HG03097 (cell line): ENCODE measurements around the gene RNASEH1.
"Not testable (repeated sequence)": the region's sequence is repeated elsewhere in the genome, so short reads cannot be mapped to it uniquely, and the experiment has no call there.

Experiments used
- ATAC-seq: cut with Tn5 transposase; IDR thresholded peaks from one replicate; pipeline ENCODE4 v1.9.1; 2021; ENCODE audit not compliant: unreplicated experiment, low FRiP score

The RNASEH1 gene

DNA sequence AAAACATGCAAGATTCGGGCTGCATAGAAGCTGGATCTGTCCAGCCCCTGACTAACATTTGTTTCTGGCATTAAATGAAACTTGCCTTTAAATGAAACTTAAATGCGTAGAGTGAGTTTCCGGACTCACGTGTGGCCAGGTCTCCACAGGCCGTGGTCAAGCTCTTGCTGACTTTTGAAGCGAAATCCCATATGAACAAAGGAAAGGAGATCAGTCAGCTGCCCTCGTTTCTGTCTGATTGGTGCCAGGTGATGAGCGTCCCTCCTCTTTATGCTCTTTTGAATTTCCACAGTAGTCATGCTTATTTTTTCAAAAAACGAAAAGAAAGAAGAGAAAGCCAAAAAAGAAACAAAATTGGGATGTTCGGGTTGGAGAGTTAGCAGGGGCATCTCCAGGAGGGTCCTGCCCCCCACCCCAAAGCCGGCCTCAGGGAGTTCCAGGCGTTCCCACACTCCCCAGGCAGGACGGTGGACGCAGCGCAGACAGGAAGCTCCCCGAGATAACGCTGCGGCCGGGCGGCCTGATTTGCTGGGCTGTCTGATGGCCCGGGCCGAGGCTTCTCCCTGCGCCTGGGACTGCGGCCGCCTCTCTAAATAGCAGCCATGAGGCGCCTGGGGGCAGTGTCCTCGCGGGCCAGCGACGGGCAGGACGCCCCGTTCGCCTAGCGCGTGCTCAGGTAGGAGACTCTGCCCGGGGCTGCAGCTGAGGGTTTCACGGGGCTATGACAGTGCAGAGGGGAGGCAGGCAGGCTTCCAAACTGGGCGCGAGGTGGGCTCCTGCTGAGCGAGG lies 36.6 kb upstream of the RNASEH1 start, which contains the start of gene COLEC11:
Gene COLEC11 (plus strand): TSS at position 620 of the 789 bp plus-strand sequence. CDS start 9,229 bp downstream, outside the sequence.
- no peak for ATAC-seq

DNA sequence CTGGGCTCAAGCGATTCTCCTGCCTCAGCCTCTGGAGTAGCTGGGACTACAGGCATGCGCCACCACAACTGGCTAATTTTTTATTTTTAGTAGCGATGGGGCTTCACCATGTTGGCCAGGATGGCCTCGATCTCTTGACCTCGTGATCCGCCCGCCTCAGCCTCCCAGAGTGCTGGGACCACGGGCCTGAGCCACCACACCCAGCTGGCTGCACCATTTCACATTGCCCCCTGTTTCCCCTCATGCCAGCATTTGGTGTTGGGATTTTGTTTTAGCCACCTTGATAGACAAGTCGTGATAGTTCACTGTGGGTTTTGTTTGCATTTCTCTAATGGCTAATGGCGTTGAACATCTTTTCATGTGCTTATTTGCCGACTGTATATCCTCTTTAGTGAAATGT lies 31.0 kb upstream of the RNASEH1 start:
- no peak for ATAC-seq

DNA sequence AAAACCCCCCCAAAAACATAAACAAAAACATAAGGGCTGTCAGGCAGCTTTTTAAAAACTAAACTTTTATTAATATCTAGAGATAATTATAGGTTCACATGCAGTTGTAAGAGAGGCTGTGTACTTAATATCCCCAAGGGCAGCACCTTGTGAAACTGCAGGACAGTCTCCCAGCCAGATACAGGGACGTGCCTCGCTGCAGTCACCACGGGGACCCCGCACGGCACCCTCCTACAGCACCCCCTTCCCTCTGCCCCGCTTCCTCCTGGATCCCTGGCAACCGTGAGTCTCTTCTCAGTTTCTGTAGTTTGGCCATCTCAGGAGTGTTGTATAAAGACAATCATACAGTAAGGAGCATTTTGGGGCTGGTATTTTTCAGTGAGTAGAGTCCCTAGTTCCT lies 30.0 kb upstream of the RNASEH1 start:
- ATAC-seq = no peak

DNA sequence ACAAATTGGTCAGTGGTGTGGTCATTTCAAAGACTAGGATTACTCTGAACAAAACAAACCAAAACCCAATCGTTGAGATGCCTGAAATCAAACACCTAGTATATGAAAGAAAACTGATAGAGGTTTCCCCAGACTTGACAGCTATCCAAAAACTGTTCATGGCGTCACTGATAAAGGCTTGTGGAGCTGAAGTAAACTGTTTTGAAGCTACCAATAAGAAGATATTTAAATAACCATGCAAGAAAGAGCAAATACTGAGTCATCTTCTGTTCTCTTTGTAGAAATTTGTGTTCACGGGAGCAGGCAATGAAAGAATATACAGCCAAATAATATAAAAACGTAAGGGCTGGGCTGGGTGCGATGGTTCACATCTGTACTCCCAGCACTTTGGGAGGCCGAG lies 29.3 kb upstream of the RNASEH1 start:
- no peak for ATAC-seq

DNA sequence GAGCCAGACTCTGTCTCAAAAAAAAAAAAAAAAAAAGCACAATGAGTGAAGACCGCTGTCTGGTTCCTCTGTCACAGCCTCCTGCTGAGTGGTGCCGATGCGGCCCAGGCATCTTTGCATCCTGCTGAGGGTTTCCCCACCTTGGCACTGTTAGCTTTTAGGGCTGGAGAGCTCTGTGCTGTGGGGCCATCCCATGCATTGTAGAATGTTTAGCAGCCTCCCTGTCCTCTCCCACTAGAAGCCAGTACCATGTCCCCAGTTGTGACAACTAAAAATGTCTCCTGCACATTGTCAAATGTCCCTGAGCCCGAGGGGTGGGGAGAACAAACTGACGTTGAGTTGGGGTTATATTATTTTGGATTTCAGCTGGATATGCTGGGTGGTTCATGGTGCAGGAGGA lies 28.9 kb upstream of the RNASEH1 start:
- ATAC-seq = no peak

DNA sequence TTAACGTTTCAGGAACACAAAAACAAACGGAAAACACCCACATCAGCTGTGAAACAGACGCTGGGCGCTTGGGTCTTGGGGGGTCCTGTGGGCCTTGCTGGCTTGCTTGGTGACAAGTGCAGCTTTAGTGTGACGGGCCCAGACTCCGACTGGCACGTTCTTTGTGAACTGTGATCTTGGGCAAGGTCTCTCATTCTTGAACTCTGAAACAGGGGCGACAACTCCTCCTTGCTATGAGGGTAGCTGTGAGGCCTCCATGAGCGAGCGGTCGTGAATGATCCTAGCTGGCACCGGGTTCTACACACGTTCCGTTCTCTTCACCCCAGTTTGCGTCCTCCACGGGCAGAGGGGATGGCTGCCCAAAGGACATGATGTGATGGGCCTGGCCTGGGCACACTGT lies 28.1 kb upstream of the RNASEH1 start:
- no peak for ATAC-seq

DNA sequence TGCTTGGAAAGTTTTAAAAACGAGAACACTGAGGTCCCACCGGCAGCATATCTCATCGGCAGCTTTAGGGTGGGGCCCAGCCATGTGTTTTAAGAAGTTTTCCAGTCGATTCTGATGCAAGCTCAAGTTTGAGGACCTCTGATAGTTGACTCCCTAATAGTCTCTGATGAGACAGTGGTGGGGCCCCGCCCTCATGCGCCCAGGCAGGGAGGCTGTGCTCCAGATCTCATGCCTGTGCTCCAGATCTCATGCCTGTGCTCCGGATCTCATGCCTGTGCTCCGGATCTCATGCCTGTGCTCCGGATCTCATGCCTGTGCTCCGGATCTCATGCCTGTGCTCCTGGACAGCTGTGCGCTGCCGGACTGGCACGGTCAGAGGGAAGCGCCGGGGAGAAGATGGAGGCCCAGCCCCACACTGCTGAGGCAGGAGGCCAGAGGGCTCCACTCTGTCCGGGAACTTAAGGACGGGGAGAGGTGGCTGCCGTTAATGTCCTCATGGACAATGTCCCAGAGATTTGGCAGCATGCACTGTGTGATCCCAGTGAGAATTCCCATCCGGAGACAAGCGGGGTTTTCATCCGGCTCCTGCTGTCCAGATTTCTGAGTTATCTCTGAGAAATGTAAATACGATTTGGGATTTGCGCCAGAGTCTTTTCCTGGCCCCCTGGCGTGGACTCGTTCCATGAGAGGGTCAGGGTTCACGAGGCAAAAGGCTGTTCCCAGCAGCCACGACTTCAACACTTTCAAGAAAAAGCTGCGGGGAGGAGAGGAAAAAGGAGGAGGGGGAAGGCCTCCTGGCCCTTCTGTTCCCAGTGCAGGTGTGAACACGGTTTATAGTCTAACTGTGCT lies 27.4 kb upstream of the RNASEH1 start:
- no peak for ATAC-seq

DNA sequence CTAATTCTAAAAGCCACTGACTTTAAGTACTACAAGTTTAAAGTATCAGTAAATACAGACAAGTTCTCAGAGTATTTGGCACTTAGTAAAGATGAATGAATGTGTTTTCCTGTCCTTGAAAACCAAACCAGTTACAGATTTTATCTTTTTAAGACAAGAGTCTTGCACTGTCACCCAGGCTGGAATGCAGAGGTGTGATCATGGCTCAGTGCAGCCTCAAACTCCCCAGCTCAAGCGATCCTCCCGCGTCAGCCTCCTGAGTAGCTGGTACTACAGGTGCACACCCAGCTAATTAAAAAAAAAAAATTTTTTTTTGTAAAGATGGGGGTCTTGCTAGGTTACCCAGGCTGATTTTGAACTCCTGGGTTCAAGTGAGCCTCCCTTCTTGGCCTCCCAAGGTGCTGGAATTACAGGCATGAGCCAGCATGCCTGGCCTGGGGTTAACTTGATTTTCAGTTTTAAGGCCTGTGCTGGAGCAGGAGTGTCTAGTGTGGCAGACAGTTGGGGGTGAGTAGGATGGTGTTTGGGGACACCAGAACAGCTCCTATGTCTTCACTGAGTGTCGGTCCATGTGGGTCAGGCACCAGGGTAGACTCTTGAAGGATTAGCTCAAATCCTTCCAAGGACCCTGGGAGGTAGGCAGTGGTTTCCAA lies 26.6 kb upstream of the RNASEH1 start:
- no peak for ATAC-seq

DNA sequence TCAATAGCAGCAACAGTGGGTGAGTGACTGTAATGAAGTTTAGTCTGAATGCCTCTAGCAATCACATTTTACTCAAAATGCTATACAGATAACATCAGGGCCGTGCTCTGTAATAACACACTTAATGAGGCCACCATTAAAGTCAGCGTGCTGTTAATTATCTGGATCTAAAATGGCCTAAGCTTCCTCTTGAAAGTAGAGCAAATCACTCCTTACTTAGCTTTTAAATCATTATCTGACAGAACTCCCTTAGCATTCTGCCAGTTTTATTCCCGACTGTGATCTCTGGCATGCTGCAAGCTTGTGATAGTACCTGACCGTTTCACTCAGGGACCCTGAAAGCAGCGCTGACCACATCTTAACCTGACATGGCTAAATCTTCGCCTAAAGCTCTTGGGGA lies 25.9 kb upstream of the RNASEH1 start:
- no peak for ATAC-seq

DNA sequence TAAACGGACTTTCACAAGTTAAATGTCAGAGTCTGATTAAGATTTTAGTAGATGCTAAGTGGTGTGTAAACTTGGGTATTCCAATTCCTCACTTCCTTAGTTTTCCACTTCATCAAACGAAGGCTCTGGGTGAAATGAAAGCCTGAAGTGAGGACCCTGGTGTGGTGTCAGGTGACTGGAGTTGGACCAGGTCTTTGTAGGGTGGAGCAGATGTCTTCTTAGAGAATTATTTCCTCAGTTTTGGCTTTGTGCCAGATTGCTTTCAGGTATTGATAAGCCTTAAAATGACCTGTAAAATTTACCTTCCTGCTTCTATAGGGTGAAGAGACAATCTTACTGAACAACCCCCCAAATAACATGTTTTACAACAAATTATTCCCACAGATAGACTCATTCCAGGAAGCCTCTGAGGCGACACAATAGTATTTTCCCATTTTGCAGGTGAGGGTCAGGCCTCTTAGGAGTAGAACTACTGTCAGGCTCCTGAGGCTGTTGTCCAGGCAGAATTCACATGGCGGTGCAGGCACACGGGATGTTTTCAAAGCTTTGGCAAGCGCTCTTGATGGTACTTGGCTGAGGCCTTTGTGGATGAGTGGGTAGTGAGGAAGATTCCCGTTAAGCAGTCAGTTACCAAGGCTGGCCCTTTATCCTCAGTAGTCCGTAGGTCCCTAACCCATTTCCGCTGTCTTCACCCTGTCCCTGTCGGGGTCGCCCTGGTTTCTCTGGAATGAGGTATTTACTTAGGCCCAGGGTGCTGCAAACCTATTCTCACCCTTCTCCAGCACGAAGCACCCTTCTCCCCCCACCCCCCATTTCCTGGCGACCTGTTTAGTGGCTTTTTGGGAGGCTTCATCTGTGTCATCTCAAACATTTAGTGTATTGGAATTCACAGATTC lies 23.5 kb upstream of the RNASEH1 start:
- no peak for ATAC-seq

DNA sequence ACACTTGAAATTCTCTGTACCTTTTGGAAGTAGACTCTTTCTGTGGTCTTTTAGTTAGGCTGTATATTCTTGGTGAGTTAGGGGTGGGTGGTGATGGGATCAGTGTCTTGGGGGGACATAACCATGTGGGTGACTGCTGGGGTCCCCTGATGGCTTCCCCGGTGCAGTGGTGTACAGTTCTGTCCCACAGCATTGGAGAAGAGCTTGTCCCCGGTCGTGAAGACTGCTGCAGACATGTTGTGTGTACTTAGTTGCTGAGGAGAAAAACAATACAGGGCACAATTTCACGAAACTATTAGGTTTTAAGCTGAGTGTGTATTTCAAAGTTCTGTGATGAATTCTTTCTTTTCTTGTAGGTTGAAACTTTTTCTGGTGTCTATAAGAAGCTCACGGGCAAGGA lies 22.3 kb upstream of the RNASEH1 start:
- ATAC-seq = no peak

DNA sequence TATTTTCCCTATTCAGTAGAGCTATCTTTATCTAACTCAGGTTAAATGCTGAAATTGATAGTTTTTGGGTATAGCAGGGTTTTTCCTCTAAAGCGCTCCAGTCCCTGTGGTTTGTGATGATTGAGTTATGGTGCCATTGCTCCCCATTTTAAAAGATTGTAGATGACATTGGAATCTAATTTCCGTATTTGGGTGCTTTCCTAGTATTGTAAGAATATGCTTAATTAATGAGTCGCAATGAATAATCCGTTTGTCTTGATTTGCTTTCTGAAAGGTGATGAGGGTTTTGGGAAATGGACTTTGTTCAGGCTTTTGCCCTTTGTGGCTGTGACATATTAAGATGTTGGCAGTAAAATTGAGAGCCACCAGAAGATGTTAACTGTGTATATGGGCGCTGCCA lies 20.9 kb upstream of the RNASEH1 start:
- no peak for ATAC-seq

DNA sequence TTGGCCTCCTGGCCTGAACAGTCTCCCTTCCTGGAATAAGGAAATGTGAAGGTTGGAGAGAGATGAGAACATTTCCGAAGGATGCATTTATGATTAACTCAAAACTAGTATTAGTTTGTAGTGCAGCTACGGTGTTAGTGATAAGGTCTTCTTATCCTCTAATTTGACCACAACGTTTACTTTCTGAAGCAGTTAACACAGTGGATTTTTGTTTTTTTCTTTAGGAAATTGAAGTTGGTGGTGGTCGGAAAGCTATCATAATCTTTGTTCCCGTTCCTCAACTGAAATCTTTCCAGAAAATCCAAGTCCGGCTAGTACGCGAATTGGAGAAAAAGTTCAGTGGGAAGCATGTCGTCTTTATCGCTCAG lies 18.1 kb upstream of the RNASEH1 start:
- ATAC-seq = not testable (repeated sequence)

DNA sequence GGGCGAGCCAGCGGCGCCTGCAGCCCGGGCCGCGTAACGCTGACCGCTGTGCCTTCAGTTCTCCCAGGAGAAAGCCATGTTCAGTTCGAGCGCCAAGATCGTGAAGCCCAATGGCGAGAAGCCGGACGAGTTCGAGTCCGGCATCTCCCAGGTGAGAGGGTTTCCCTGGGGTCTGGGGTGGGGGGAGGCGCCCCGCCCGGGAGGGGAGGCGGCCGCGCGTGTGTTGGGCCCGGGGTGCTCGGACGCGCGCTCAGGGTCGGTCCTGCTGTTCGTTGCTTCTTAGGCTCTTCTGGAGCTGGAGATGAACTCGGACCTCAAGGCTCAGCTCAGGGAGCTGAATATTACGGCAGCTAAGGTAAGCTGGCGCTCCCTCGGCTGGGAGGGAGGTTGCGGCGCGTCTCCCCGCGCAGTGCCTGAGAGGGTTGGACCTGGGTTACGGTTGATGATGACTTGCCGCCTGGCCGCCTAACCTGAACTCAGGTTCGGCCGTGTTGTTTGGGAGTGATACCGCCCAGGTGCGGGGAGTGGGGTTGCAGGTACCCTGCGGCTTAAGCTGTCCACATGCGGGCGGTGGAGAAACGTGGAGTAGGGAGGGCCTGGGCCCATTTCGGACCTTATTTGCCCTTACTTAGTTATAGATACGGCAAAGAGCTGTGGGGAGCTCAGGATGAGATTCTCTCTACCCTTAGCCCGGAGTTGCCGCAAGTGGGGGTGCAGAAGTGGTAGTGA lies 17.6 kb upstream of the RNASEH1 start:
- peak; percentile 25 for ATAC-seq

DNA sequence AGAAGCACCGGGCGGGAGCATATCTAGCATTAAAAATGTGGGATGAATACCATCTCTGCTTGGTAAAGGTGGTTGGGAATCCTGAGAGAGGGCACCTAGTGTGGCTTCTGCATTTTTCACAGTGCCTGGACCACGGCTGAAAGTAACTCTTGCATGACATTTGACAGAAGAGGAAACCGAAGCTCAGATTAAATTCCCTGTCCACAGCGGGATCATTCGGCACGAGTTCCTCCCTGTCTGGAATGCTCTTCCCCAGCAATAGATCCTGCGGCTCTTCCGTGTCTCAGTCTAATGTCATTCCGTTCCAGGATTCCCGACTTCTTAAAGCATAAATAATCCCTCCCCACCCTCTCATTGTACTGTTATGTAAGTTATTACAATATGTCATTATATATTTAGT lies 16.0 kb upstream of the RNASEH1 start:
- ATAC-seq = no peak

DNA sequence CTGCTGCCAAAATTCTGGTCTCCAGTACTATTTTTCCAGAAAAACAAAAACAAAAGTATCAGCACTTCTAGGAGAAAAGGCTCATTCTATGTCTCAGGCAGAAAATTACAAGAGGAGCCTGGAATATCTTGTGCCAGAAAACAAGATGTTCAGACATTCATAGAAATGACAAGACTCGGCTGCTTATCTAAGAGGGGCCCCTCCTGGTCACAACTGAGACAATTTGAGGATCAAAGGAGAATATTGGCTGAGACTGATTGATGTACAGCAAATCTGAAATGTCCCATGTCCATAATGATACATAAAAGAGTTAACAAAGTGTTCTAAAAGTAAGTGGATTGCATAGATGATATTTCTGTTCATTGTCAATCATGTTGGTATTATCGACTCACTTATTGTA lies 14.5 kb upstream of the RNASEH1 start:
- ATAC-seq = no peak

DNA sequence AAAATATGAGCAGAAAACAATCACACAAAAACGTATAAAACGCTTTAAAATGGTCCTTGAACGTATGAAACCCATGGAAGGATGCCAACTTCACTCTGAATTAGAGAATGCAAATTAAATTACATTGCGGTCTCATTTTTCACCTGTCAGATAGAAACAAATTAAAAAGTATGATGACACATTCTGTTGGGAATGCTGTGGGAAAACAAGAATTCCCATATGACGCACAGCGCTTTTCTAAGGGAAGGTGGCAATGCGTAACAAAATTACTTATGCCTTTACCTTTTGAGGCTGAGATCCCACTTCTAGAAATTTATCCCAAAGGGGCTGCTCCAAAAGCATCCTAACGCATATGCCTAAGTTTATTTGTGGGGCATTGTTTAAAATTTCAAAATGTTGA lies 13.2 kb upstream of the RNASEH1 start:
- no peak for ATAC-seq

DNA sequence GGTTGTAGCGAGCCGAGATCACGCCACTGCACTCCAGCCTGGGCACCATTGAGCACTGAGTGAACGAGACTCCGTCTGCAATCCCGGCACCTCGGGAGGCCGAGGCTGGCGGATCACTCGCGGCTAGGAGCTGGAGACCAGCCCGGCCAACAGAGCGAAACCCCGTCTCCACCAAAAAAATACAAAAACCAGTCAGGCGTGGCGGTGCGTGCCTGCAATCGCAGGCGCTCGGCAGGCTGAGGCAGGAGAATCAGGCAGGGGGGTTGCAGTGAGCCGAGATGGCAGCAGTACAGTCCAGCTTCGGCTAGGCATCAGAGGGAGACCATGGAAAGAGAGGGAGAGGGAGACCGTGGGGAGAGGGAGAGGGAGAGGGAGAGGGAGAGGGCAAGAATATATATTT lies 11.5 kb upstream of the RNASEH1 start:
- ATAC-seq = not testable (repeated sequence)

DNA sequence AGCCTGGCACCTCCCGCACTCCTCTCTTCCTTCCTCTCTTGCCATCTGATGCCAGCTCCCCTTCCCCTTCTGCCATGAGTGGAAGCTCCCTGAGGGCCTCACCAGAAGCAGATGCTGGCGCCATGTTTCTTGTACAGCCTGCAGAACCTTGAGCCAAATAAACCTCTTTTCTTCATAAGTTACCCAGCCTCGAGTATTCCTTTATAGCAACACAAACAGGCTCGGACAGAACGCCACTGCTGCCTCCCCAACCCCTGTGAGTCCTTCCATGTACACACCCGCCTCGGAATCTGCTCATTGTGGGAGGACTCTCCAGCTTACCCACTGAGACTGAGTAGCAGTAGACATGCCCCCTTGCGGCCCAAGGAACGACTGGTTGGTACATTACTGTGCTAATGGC lies 8.7 kb upstream of the RNASEH1 start:
- no peak for ATAC-seq

DNA sequence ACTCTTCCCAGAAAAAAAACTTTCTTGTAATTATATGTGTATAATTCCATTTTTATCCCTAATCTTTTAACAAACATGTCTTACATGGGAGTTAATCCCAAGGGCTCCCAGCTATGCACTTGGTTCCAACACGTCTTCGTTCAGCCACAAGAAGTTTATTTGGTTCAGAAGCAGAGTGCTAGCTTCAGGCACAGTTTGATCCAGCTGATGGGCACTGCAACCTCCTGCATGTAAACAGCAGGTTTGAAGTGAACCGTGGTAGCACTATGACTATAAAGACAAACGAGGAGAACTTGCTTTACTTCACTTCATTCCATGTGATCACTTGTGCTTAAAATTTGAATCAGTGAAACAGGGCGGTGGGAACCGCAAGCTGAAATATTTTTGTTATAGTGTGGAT lies 7.0 kb upstream of the RNASEH1 start:
- ATAC-seq = no peak
